Activated CD4-positive, alpha-beta T cell treated with anti-CD3 and anti-CD28 coated beads, Interleukin-2, Interleukin-4, amounts not matched to agents 100 ng/mL and 50 ng/mL, durations not matched to agents 16 hours and 8 hours (primary cell): ENCODE measurements around the gene ZNF304.
A peak's percentile ranks its signal among the peaks of the same experiment; 100 is the strongest.

ENCODE experiments used
- DNase-seq: peaks from one replicate; pipeline ENCODE4 v3.0.0-alpha.2; 2020; ENCODE audit warnings: low spot score

ZNF304 gene

GRCh38 chr19:57350877-57351805 is at the start of gene ZNF304:
Gene ZNF304 (plus strand): TSS chr19:57351271. CDS start chr19:57351665, 394 bp downstream.
- DNase-seq = peak; percentile 91

- DNase-seq = no peak
Observed at GRCh38 chr19:57302020-57302465, 49.0 kb upstream of the ZNF304 start.

- DNase-seq = no peak
Observed at GRCh38 chr19:57302727-57303401, 48.2 kb upstream of the ZNF304 start.

DNA sequence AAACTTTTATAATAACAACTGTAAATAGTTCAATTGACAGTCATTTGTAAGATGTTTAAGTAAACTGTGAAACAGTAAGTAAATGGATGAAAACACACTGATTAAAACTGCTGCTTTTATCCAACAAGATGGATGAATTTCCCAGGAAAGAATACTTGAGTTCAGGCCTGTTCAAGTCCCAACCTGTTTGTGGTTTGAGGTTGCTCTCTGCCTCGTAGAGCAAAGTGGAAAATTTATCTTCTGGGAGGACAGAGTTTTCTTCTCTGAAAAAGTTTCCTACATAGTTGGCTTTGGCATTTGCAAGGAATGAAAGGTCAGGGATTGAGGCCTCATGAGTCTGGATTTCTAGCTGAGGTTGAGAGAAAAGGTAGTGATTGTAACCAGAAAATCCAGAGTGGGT is 46.0 kb upstream of the ZNF304 start:
- DNase-seq = no peak

DNA sequence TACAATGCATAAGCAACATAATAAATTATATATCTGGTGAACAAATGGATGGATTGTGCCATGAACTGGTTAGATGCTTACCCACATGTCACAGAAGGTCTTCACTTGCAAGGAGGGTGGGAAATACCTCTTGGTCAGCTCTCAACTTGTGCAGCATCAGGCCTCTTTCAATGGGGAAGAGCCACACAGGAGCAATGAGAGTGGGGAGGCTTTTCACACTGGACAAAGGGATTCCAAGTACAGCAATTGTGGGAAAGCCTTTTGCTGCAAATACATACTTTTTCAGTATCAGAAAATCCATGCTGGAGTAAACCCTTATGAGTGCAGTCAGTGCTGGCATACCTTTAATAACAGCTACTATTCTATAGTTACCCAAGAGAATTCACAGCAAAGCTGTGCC is 42.6 kb upstream of the ZNF304 start:
- no peak for DNase-seq

DNA sequence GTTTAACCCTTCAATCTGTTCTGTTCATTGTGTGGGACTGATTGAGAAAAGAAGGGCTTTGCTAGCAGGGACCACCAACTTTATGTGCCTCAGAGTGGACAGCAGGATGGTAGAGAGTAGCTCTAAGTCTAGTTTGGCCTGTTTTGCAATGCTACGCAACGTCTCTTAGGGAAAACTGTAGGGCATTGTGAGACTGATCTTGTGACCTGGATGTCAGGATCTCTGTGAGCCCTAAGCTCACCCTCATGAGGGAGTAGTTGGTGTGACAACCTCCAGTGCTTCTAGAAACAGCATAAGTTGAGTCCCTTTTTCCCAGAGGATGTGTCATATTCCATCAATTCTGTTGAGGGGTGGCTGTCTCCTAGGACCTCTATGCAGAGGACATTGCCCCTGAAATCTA is 40.3 kb upstream of the ZNF304 start:
- no peak for DNase-seq

DNA sequence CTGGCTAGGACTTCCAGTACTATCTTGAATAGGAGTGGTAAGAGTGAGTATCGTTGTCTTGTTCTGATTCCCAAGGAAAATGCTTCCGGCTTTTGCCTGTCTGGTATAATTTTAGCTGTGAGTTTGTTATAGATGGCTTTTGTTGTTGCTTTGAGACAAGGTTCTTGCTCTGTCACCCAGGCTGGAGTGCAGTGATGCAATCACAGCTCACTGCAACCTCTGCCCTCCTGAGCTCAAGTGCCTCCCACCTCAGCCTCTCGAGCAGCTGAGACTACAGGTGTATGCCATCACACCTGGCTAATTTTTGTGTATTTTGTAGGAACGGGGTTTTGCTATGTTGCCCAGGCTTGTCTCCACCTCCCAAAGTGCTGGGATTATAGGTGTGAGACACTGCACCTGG is 36.9 kb upstream of the ZNF304 start:
- DNase-seq = no peak

DNA sequence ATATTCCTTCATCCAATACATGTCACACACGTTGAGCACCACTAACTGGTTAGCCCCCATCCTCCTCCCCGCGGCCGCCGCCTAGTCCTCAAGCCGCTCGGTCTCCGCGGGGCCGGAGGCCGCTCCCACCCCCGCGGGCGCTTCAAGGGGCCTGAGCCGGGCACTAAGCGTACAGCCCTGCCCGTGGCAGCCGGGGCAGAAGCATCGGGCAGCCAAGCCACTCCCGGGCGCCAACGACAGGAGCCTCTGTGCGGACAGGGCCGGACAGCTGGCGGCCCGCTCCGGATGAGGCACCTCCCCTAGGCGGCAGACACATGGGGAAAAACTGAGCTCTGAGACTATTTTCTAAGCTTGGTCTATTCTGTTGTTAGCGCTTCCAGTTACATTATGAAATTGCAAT is 33.6 kb upstream of the ZNF304 start:
- DNase-seq = no peak

DNA sequence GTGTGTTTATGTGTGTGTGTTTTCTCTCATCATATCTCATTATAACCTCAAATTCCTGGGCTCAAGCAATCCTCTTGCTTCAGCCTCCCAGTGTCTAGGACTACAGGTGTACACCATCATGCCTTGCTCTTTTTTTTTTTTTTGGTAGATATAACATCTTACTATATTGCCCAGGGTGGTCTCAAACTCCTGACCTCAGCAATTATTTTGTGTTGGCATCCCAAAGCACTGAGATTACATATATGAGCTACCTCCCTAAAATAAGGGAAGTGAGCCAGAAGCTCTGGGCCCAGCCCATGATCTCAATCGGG is 31.2 kb upstream of the ZNF304 start:
- no peak for DNase-seq

- DNase-seq = peak; percentile 95
Observed at GRCh38 chr19:57320180-57321084, 30.6 kb upstream of the ZNF304 start, which contains the start of gene ZNF543. Gene ZNF543 (plus strand): TSS chr19:57320472. CDS start chr19:57320854, 382 bp downstream.

DNA sequence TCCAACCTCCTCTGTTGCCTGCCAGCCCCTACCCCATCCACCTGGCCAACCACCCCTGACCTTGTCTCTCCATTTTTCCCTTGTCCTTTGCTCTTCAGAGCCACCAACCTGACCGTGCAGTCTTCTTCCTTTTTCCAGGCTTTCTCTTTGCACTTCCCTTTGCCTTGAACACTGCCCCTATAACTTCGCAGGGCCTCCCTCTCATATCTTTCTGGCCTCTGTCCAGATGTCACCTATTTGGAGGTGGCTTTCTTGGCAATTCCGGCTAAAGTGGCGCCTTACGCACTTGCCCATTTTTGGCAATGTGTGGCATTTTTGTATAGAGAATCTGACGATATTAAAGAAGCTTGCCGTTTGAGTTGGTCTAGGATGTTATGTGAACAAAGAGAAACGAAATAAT is 30.0 kb upstream of the ZNF304 start:
- no peak for DNase-seq

GRCh38 chr19:57321751-57322150 is 29.3 kb upstream of the ZNF304 start:
- DNase-seq = no peak

- DNase-seq = no peak
Observed at GRCh38 chr19:57324992-57325391, 26.1 kb upstream of the ZNF304 start.

- DNase-seq = no peak
Observed at GRCh38 chr19:57327993-57328392, 23.1 kb upstream of the ZNF304 start.

- no peak for DNase-seq
Observed at GRCh38 chr19:57334191-57334590, 16.9 kb upstream of the ZNF304 start.

DNA sequence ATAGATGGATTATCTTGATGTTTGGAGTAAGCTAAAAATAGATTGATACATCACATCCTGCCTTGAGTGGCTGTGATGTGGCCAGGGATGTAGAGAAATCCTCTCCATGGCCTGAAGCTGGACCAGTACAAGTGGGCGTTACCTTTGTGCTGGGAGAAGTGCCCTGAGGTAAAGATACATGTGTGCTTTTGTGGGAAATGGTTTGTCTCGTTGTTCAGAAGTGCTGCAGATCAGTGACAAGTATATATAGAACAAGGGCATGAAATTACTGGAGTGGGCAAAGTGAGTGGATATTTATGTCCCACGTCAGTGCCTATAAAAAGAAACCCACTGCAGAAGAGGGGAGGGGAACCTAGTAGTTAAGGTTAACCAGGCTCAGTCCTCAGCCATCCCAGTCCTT is 12.2 kb upstream of the ZNF304 start:
- no peak for DNase-seq

- DNase-seq = no peak
Observed at GRCh38 chr19:57342582-57342981, 8.5 kb upstream of the ZNF304 start.

GRCh38 chr19:57348136-57348535 is 2.9 kb upstream of the ZNF304 start:
- DNase-seq = no peak

DNA sequence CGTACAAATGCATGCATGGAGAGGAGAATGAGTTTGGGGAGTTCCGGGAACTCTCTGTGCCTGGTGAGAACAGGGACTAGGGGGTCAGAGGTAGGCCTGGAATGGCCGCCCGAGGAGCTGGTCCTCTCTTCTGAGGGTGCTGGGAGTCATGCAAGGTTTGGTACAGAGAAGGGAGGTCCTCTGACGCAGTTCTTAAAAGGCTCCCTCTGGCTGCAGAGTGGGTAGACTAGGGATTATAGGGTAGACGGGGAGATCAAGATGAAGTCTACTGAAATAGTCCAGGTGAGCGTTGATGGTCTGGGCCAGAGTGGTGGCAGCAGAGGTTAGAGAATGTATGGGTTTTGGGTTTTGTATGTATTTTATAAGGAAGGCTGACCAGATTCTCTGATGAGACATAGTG is 796 bp downstream of the ZNF304 start:
- no peak for DNase-seq

DNA sequence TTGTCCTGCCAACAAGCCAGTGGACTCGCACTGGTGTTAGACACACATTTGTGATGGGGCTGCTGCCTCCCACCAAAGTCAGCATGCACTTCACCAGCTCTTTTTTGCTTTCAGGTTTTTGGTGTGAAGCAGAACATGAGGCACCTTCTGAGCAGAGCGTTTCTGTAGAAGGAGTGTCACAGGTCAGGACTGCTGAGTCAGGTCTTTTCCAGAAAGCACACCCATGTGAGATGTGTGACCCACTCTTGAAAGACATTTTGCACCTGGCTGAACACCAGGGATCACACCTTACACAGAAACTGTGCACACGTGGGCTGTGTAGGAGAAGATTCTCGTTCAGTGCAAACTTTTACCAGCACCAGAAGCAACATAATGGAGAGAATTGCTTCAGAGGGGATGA is 4.8 kb downstream of the ZNF304 start:
- no peak for DNase-seq

GRCh38 chr19:57357406-57357805 is 6.3 kb downstream of the ZNF304 start:
- DNase-seq = no peak

GRCh38 chr19:57359300-57359699 is 8.2 kb downstream of the ZNF304 start:
- no peak for DNase-seq
